Hippocampal formation (tissue), 2 donors: ENCODE measurements around the gene OBP2A.

Source experiments
- DNase-seq, 2 donors: peaks; one replicate each; lab custom pipeline; 2025; lab: John Stamatoyannopoulos, UW

OBP2A gene

GRCh38 chr9:135552021-135552697 is 6.2 kb downstream of the OBP2A start:
- no peak for DNase-seq

GRCh38 chr9:135552698-135553171 is 6.8 kb downstream of the OBP2A start:
- no peak for DNase-seq

GRCh38 chr9:135554718-135555117 is 8.8 kb downstream of the OBP2A start:
- DNase-seq, result no peak

- no peak for DNase-seq
These were observed 9.3 kb downstream of the OBP2A start for GRCh38 chr9:135555203-135555602.

GRCh38 chr9:135555910-135556309 is 10.0 kb downstream of the OBP2A start:
- no peak for DNase-seq

- DNase-seq, result no peak
These were observed 13.7 kb downstream of the OBP2A start for GRCh38 chr9:135559606-135560005.

- no peak for DNase-seq
These were observed 15.7 kb downstream of the OBP2A start, which contains the start of gene PAEP for GRCh38 chr9:135561391-135562234. Gene PAEP (plus strand): TSS chr9:135561756.

GRCh38 chr9:135562235-135562745 is 16.4 kb downstream of the OBP2A start:
- DNase-seq, result no peak

- no peak for DNase-seq
These were observed 17.1 kb downstream of the OBP2A start for GRCh38 chr9:135563039-135563476.

- no peak for DNase-seq
These were observed 17.9 kb downstream of the OBP2A start for GRCh38 chr9:135563858-135564257.

- DNase-seq, result no peak
These were observed 19.3 kb downstream of the OBP2A start for GRCh38 chr9:135565141-135565628.

- no peak for DNase-seq
These were observed 19.7 kb downstream of the OBP2A start for GRCh38 chr9:135565636-135566035.

GRCh38 chr9:135566552-135566951 is 20.6 kb downstream of the OBP2A start:
- no peak for DNase-seq

- DNase-seq, result no peak
These were observed 21.4 kb downstream of the OBP2A start for GRCh38 chr9:135567311-135567710.

GRCh38 chr9:135568026-135568425 is 22.1 kb downstream of the OBP2A start:
- DNase-seq, result no peak

GRCh38 chr9:135570456-135570855 is 24.5 kb downstream of the OBP2A start:
- no peak for DNase-seq

GRCh38 chr9:135572233-135572632 is 26.3 kb downstream of the OBP2A start:
- DNase-seq, result no peak

- DNase-seq, result no peak
These were observed 27.2 kb downstream of the OBP2A start for GRCh38 chr9:135573124-135573523.

GRCh38 chr9:135574331-135574730 is 28.4 kb downstream of the OBP2A start:
- no peak for DNase-seq

GRCh38 chr9:135574943-135575342 is 29.0 kb downstream of the OBP2A start:
- DNase-seq, result no peak

GRCh38 chr9:135575995-135576631 is 30.2 kb downstream of the OBP2A start:
- DNase-seq, result no peak

GRCh38 chr9:135577256-135577655 is 31.3 kb downstream of the OBP2A start:
- DNase-seq, result no peak
